Hepatocyte (in vitro differentiated cells): ENCODE data around the gene SIRPB1.

Experiments used
- EZH2phosphoT487 ChIP-seq: fragments of 200-600 bp; sonication (generic); IDR thresholded peaks from one replicate; pipeline ENCODE4 v1.6.1; 2018; ENCODE audit warnings: antibody characterized with exemption, mild to moderate bottlenecking, low read depth, moderate library complexity; ENCODE audit not compliant: unreplicated experiment, severe bottlenecking
- TF ChIP-seq, protein P1 (sequence below): fragments of 200-600 bp; sonication (generic); IDR thresholded peaks from 2 replicates; pipeline ENCODE4 v1.5.1; 2016; ENCODE audit warnings: antibody characterized with exemption, mild to moderate bottlenecking; ENCODE audit not compliant: poor library complexity

DNA sequence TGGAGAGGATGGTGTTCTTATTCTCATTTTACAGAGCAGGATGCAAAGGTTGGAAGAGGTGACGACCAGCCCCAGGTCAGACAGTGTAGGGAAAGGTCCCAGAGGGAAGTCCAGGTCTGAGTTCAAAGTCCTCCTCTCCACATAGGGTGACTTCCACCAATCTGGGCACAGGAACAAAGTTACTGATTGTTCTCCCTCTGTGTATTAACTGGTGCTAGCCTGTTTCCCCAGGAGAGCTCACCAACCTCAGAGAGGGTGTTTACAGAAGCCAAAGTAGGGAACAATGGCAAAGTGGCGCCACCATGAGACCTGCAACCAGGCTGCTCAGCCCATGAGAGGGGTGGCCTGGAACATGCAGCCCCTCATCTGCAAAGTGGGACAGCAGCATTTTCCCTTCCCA lies 16.8 kb upstream of the SIRPB1 start:
- TF ChIP-seq, protein P1, sequence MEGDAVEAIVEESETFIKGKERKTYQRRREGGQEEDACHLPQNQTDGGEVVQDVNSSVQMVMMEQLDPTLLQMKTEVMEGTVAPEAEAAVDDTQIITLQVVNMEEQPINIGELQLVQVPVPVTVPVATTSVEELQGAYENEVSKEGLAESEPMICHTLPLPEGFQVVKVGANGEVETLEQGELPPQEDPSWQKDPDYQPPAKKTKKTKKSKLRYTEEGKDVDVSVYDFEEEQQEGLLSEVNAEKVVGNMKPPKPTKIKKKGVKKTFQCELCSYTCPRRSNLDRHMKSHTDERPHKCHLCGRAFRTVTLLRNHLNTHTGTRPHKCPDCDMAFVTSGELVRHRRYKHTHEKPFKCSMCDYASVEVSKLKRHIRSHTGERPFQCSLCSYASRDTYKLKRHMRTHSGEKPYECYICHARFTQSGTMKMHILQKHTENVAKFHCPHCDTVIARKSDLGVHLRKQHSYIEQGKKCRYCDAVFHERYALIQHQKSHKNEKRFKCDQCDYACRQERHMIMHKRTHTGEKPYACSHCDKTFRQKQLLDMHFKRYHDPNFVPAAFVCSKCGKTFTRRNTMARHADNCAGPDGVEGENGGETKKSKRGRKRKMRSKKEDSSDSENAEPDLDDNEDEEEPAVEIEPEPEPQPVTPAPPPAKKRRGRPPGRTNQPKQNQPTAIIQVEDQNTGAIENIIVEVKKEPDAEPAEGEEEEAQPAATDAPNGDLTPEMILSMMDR, result no peak
- TF ChIP-seq EZH2phosphoT487, result no peak
